ENCODE measurements around the gene PRSS1. TPM values are rescaled to one million over a fixed set of nuclear protein-coding genes. Genes with fewer than 3 reads are reported as not detected.

PRSS1 gene
- total and polyA plus RNA-seq, 3 experiments from 2014 or later: not detected

DNA sequence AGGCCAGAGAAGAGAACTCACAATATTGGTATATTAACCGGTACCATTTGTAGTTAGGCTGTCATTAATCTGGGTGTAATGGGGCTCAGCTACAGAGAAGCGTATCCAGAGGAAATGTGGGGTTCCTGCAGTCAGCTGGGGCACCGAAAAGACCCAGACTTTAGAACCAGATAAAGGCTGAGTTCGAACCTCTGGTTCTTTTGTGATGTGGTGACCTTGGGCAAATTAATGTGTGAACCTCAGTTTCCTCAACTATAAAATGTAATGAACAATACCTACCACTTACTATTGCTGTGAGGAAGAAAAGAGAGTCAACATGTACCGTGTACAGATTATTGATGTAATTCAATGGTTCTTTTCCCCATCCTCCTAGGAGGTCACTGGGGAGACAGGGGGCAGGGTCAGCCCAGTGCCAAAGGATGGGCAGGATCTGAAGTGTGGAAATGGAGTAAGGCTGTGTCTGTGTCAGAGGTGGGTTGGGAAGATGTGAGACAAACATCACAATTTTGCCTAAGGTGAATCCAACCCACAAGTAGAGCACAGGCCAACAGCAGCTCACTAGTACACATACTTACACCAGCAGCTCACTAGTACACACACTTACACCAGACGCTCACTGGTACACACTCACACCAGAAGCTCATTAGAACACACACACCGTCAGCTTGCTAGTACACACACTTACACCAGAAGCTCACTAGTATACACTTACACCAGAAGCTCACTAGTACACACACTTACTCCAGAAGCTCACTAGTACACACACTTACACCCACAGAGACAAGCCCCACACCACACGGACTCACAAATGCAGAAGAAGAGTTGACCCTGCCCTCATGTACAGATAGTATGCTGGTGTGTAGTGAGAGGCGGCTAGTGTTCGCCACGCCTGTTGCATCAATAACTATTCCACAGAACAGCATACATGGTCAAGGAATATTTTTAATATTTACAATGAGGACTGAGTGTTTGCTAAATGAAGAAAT is 49.5 kb downstream of the PRSS1 start:
- ChIA-PET CTCF (interaction anchor here (0.7 to 21.1 kb wide), 9 partner anchors 10 to 585 kb away, joined by 3 to 508 read pairs (median 4); no protein-coding TSS in a partner anchor), POLR2A (interaction anchor here (0.5 to 19.9 kb wide), 22 partner anchors 11 to 581 kb away, joined by 3 to 1213 read pairs (median 4); no protein-coding TSS in a partner anchor)
- H3K9me3 Mint-ChIP-seq: peaks cover 0 to 5% (median 0%) of the 10 kb centered on the region in 5 donors
- peak overlapping the region; percentile 95 for H3K27ac ChIP-seq (ENCODE audit: low read depth, low read length)
- peaks cover 0 to 16% of the 10 kb centered on the region in 2 donors for H3K27me3 Mint-ChIP-seq
- H3K9me3 ChIP-seq (ENCODE audit: low read length): no peaks in the 10 kb centered on the region
- H3K4me3 ChIP-seq (ENCODE audit: low read length): peak overlapping the region; percentile 79
- H3K27me3 ChIP-seq (ENCODE audit: insufficient read depth, low read length, poor library complexity, severe bottlenecking): no peaks in the 10 kb centered on the region
- H3K4me3 Mint-ChIP-seq: peak overlapping the region; percentile 92 to 100 (median 100)
- DNase-seq: peak in 3 of 5 donors; percentile 57 to 68 (median 61)
- peaks cover 67 to 75% (median 71%) of the 10 kb centered on the region in 3 donors for H3K4me1 Mint-ChIP-seq
- H3K4me1 ChIP-seq (ENCODE audit: insufficient read depth, low read length): peaks cover 68% of the 10 kb centered on the region
- H3K27ac Mint-ChIP-seq: peak overlapping the region; percentile 94 to 100 (median 100)
- H3K36me3 Mint-ChIP-seq: peaks cover 40 to 91% (median 50%) of the 10 kb centered on the region in 3 donors
- peaks cover 47% of the 10 kb centered on the region for H3K36me3 ChIP-seq (ENCODE audit: insufficient read depth, low read length)

DNA sequence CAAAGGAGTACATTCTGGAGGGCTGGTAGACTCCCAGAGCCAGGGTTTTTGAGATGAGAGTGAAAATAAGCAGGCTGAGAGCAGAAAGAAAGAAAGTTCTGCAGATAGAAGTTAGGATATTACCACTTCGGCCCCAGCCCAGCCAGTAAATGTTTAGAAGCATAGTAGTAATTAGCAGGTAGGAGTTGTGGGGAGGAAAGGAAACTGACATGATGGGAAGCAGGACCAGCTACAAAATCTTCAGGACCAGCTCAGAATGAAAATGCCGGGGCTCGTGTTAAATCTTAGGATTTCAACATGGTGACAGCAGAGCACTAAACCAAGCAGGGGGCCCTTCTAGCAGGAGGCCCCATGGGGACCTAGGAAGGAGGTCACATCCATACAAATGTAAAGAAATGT is 50.2 kb downstream of the PRSS1 start:
- Histone ChIP-seq H3K27me3 (ENCODE audit: insufficient read depth, low read length, poor library complexity, severe bottlenecking) (no peaks in the 10 kb centered on the region), H3K9me3 (ENCODE audit: low read length) (no peaks in the 10 kb centered on the region), H3K4me1 (ENCODE audit: insufficient read depth, low read length) (peaks cover 69% of the 10 kb centered on the region), H3K4me3 (ENCODE audit: low read length) (peak overlapping the region; percentile 79), H3K36me3 (ENCODE audit: insufficient read depth, low read length) (peaks cover 52% of the 10 kb centered on the region), H3K27ac (ENCODE audit: low read depth, low read length) (peak overlapping the region; percentile 95)
- Mint-ChIP-seq H3K36me3 (peaks cover 41 to 92% (median 53%) of the 10 kb centered on the region in 3 donors), H3K4me3 (peak overlapping the region; percentile 92 to 100 (median 100)), H3K9me3 (peaks cover 0 to 5% (median 0%) of the 10 kb centered on the region in 5 donors), H3K27ac (peak overlapping the region; percentile 94 to 100 (median 100)), H3K27me3 (peaks cover 0 to 16% of the 10 kb centered on the region in 2 donors), H3K4me1 (peaks cover 67 to 75% (median 71%) of the 10 kb centered on the region in 3 donors)
- no peak for DNase-seq
- POLR2A ChIA-PET: interaction anchor here (1.0 to 19.9 kb wide), 5 partner anchors 10 to 581 kb away, joined by 4 to 1213 read pairs (median 11); no protein-coding TSS in a partner anchor
- CTCF ChIA-PET: interaction anchor here (0.8 to 21.1 kb wide), 6 partner anchors 9 to 340 kb away, joined by 3 to 508 read pairs (median 4); no protein-coding TSS in a partner anchor

DNA sequence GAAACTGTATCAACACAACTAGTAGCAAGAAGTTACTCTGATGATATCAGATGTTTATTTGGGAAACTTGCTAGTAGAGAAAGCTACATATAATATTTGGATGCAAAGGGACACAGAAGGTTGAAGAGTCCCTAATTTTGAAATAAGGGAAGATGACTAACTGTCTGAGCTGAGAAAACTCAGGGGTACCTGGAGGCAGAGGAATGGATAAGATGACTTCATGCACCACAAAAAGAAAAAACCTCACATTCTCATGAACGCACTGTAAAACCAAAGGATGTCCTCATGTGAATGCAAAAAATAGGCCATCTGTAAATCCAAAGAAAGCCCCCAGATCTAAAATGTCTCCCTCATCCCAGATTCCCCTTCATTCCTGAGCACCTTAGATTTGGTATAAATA is 50.8 kb downstream of the PRSS1 start:
- Mint-ChIP-seq H3K4me1 (peaks cover 67 to 75% (median 71%) of the 10 kb centered on the region in 3 donors), H3K27ac (peak overlapping the region; percentile 94 to 100 (median 100)), H3K36me3 (peaks cover 47 to 96% (median 58%) of the 10 kb centered on the region in 3 donors), H3K27me3 (peaks cover 0 to 16% of the 10 kb centered on the region in 2 donors), H3K4me3 (peak overlapping the region; percentile 92 to 100 (median 100)), H3K9me3 (peaks cover 0 to 5% (median 0%) of the 10 kb centered on the region in 5 donors)
- H3K9me3 ChIP-seq (ENCODE audit: low read length): no peaks in the 10 kb centered on the region
- peak in 2 of 5 donors; percentile 39 to 57 for DNase-seq
- ChIA-PET CTCF (interaction anchor here (1.3 to 21.1 kb wide), 3 partner anchors 8 to 85 kb away, joined by 3 to 508 read pairs (median 94); no protein-coding TSS in a partner anchor), POLR2A (interaction anchor here (8.9 to 19.9 kb wide), 2 partner anchors 10 to 13 kb away, joined by 392 to 1213 read pairs; no protein-coding TSS in a partner anchor)
- H3K36me3 ChIP-seq (ENCODE audit: insufficient read depth, low read length): peaks cover 52% of the 10 kb centered on the region
- H3K4me1 ChIP-seq (ENCODE audit: insufficient read depth, low read length): peaks cover 69% of the 10 kb centered on the region
- H3K27me3 ChIP-seq (ENCODE audit: insufficient read depth, low read length, poor library complexity, severe bottlenecking): no peaks in the 10 kb centered on the region
- peak overlapping the region; percentile 95 for H3K27ac ChIP-seq (ENCODE audit: low read depth, low read length)
- peak overlapping the region; percentile 79 for H3K4me3 ChIP-seq (ENCODE audit: low read length)

DNA sequence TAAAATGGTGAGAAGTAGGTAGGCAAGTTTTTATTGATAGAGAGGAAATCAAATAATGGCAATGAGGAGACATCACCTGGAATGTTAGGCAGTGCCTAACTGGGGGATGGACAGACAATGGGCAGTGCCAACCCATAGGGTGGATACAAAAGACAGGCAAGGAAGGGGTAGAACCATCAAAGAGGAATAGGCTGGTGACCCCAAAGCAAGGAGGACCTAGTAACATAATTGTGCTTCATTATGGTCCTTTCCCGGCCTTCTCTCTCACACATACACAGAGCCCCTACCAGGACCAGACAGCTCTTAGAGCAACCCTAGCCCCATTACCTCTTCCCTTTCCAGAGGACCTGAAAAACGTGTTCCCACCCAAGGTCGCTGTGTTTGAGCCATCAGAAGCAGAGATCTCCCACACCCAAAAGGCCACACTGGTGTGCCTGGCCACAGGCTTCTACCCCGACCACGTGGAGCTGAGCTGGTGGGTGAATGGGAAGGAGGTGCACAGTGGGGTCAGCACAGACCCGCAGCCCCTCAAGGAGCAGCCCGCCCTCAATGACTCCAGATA is 51.5 kb downstream of the PRSS1 start:
- Mint-ChIP-seq H3K27me3 (peaks cover 0 to 16% of the 10 kb centered on the region in 2 donors), H3K4me1 (peaks cover 71 to 75% (median 73%) of the 10 kb centered on the region in 3 donors), H3K9me3 (peaks cover 0 to 5% (median 0%) of the 10 kb centered on the region in 5 donors), H3K4me3 (peak overlapping the region; percentile 92 to 100 (median 100)), H3K27ac (peak overlapping the region; percentile 94 to 100 (median 100)), H3K36me3 (peaks cover 49 to 92% (median 58%) of the 10 kb centered on the region in 3 donors)
- ChIA-PET POLR2A (interaction anchor here (8.9 to 19.9 kb wide), 2 partner anchors 9 to 14 kb away, joined by 392 to 1213 read pairs; no protein-coding TSS in a partner anchor), CTCF (interaction anchor here (15.2 to 21.1 kb wide), 2 partner anchors 8 to 9 kb away, joined by 508 read pairs; no protein-coding TSS in a partner anchor)
- Histone ChIP-seq H3K27me3 (ENCODE audit: insufficient read depth, low read length, poor library complexity, severe bottlenecking) (no peaks in the 10 kb centered on the region), H3K36me3 (ENCODE audit: insufficient read depth, low read length) (peaks cover 52% of the 10 kb centered on the region), H3K4me3 (ENCODE audit: low read length) (peak overlapping the region; percentile 79), H3K4me1 (ENCODE audit: insufficient read depth, low read length) (peaks cover 72% of the 10 kb centered on the region), H3K27ac (ENCODE audit: low read depth, low read length) (peak overlapping the region; percentile 95), H3K9me3 (ENCODE audit: low read length) (no peaks in the 10 kb centered on the region)
- DNase-seq: no peak

DNA sequence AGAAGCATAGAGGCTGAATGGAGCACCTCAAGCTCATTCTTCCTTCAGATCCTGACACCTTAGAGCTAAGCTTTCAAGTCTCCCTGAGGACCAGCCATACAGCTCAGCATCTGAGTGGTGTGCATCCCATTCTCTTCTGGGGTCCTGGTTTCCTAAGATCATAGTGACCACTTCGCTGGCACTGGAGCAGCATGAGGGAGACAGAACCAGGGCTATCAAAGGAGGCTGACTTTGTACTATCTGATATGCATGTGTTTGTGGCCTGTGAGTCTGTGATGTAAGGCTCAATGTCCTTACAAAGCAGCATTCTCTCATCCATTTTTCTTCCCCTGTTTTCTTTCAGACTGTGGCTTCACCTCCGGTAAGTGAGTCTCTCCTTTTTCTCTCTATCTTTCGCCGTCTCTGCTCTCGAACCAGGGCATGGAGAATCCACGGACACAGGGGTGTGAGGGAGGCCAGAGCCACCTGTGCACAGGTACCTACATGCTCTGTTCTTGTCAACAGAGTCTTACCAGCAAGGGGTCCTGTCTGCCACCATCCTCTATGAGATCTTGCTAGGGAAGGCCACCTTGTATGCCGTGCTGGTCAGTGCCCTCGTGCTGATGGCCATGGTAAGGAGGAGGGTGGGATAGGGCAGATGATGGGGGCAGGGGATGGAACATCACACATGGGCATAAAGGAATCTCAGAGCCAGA is 52.5 kb downstream of the PRSS1 start:
- Histone ChIP-seq H3K36me3 (ENCODE audit: insufficient read depth, low read length) (peaks cover 52% of the 10 kb centered on the region), H3K4me3 (ENCODE audit: low read length) (peak overlapping the region; percentile 54), H3K4me1 (ENCODE audit: insufficient read depth, low read length) (peaks cover 82% of the 10 kb centered on the region), H3K9me3 (ENCODE audit: low read length) (no peaks in the 10 kb centered on the region), H3K27ac (ENCODE audit: low read depth, low read length) (peak overlapping the region; percentile 28), H3K27me3 (ENCODE audit: insufficient read depth, low read length, poor library complexity, severe bottlenecking) (no peaks in the 10 kb centered on the region)
- Mint-ChIP-seq H3K27me3 (peaks cover 0 to 10% of the 10 kb centered on the region in 2 donors), H3K36me3 (peaks cover 49 to 83% (median 58%) of the 10 kb centered on the region in 3 donors), H3K9me3 (peaks cover 0 to 5% (median 0%) of the 10 kb centered on the region in 5 donors), H3K4me3 (peak overlapping the region; percentile 87 to 100 (median 100)), H3K4me1 (peaks cover 81 to 85% (median 83%) of the 10 kb centered on the region in 3 donors), H3K27ac (peak overlapping the region; percentile 99 to 100 (median 100))
- POLR2A ChIA-PET: interaction anchor here (8.9 to 19.9 kb wide), 2 partner anchors 8 to 15 kb away, joined by 392 to 1213 read pairs; no protein-coding TSS in a partner anchor
- DNase-seq: no peak
- CTCF ChIA-PET: interaction anchor here (15.2 to 21.1 kb wide), 2 partner anchors 7 to 10 kb away, joined by 508 read pairs; no protein-coding TSS in a partner anchor

DNA sequence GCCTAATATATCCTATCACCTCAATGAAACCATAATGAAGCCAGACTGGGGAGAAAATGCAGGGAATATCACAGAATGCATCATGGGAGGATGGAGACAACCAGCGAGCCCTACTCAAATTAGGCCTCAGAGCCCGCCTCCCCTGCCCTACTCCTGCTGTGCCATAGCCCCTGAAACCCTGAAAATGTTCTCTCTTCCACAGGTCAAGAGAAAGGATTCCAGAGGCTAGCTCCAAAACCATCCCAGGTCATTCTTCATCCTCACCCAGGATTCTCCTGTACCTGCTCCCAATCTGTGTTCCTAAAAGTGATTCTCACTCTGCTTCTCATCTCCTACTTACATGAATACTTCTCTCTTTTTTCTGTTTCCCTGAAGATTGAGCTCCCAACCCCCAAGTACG is 53.0 kb downstream of the PRSS1 start:
- Histone ChIP-seq H3K27me3 (ENCODE audit: insufficient read depth, low read length, poor library complexity, severe bottlenecking) (no peaks in the 10 kb centered on the region), H3K27ac (ENCODE audit: low read depth, low read length) (no peak overlapping the region), H3K9me3 (ENCODE audit: low read length) (no peaks in the 10 kb centered on the region), H3K36me3 (ENCODE audit: insufficient read depth, low read length) (peaks cover 52% of the 10 kb centered on the region), H3K4me1 (ENCODE audit: insufficient read depth, low read length) (peaks cover 87% of the 10 kb centered on the region), H3K4me3 (ENCODE audit: low read length) (peak overlapping the region; percentile 54)
- Mint-ChIP-seq H3K9me3 (peaks cover 0 to 5% (median 0%) of the 10 kb centered on the region in 5 donors), H3K4me1 (peaks cover 86 to 90% (median 88%) of the 10 kb centered on the region in 3 donors), H3K4me3 (peak overlapping the region; percentile 87 to 100 (median 100)), H3K27ac (peak overlapping the region; percentile 99 to 100 (median 100)), H3K27me3 (peaks cover 0 to 8% of the 10 kb centered on the region in 2 donors), H3K36me3 (peaks cover 49 to 78% (median 58%) of the 10 kb centered on the region in 3 donors)
- POLR2A ChIA-PET: no interaction called here
- CTCF ChIA-PET: interaction anchor here (1.3 to 15.2 kb wide), 2 partner anchors 9 to 11 kb away, joined by 6 to 508 read pairs; no protein-coding TSS in a partner anchor
- DNase-seq: no peak

Data from CD8-positive, alpha-beta memory T cell (primary cell).